Neural cell (in vitro differentiated cells): ENCODE results near the gene WDR38.

Experiments used
- RAD21 ChIP-seq: fragments of 450-650 bp; conservative IDR thresholded peaks from 2 replicates; pipeline ENCODE4 v1.6.1; 2014; ENCODE audit warnings: antibody characterized with exemption, mild to moderate bottlenecking, moderate library complexity
- TF ChIP-seq, protein P1 (sequence below): fragments of 450-650 bp; IDR thresholded peaks from 2 replicates; pipeline ENCODE4 v1.5.1; 2014; ENCODE audit warnings: antibody characterized with exemption, mild to moderate bottlenecking, moderate library complexity; ENCODE audit not compliant: poor library complexity, severe bottlenecking

DNA sequence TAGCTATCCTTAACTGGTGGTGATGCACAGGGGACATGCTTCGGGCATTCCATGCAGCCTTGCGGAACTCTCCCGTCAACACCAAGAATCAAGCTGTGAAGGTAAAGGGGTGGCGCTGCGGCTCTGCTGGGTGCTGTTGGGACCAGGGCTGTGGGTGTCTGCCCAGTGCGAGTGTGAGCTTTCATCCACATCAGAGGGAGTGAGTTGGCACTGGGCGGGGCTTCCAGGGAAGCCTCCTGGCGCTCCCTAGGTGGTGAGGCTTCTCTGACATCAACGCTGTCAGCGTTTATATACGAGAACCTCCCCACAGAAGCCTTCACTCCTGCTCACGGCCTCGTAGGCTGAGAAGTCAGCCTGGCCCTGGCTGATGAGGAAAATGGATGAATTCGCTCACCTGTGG is 20.4 kb downstream of the WDR38 start:
- TF ChIP-seq, protein P1, sequence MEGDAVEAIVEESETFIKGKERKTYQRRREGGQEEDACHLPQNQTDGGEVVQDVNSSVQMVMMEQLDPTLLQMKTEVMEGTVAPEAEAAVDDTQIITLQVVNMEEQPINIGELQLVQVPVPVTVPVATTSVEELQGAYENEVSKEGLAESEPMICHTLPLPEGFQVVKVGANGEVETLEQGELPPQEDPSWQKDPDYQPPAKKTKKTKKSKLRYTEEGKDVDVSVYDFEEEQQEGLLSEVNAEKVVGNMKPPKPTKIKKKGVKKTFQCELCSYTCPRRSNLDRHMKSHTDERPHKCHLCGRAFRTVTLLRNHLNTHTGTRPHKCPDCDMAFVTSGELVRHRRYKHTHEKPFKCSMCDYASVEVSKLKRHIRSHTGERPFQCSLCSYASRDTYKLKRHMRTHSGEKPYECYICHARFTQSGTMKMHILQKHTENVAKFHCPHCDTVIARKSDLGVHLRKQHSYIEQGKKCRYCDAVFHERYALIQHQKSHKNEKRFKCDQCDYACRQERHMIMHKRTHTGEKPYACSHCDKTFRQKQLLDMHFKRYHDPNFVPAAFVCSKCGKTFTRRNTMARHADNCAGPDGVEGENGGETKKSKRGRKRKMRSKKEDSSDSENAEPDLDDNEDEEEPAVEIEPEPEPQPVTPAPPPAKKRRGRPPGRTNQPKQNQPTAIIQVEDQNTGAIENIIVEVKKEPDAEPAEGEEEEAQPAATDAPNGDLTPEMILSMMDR = no peak
- TF ChIP-seq RAD21 = no peak
